ENCODE results near the gene WDR5. TPM values are rescaled to one million over a fixed set of nuclear protein-coding genes. Genes with fewer than 3 reads are reported as not detected.

WDR5 gene
- total and polyA plus RNA-seq, 10 of the 15 experiments (the other 5 are each of a cell fraction or from before 2014, with no cell fraction given) = 1.4 to 43.7 (median 33.2) TPM

DNA sequence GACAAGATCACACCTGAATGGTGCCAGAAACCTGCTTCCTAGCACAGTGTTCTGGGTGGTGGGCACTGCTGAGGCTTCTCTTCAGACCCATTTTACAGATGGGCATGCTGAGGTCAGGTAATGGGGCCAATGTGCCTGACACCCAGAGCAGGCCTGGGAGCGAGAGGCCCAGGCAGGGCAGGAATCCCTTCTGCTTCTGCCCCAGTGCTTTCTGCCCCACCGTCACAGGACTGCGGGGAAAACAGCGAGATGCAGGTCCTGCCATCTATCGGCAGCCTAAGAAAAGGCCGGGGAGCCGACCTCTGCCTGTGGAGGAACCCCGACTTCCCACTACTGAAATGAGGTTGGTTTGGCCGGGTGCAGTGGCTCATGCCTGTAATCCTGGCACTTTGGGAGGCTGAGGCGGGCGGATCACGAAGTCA is 51.2 kb downstream of the WDR5 start:
- 83% methylated on average over 12 of the region's 12 CpGs for WGBS (ENCODE audit: insufficient coverage, insufficient replicate concordance, low lambda C conversion rate, missing lambda C conversion rate)
- H3K27ac ChIP-seq (ENCODE audit: control insufficient read depth, insufficient read depth) = no peak overlapping the region
- in situ Hi-C loops (cut with MboI) = no loop called here
- ChIA-PET CTCF (no interaction called here), POLR2A (no interaction called here), SMC1A (ENCODE audit: uncharacterized antibody, unreplicated experiment) (interaction anchor here (0.9 kb wide), 2 partner anchors 14 to 351 kb away, joined by 3 read pairs; no protein-coding TSS in a partner anchor), RAD21 (ENCODE audit: unreplicated experiment) (interaction anchor here (2.0 kb wide), 1 partner anchor 204 kb away, joined by 5 read pairs; no protein-coding TSS in a partner anchor)
- H4K20me1 ChIP-seq (ENCODE audit: control insufficient read depth, insufficient read depth) = no peaks in the 10 kb centered on the region
- H3K9ac ChIP-seq (ENCODE audit: control insufficient read depth, insufficient read depth, low read length) = no peak overlapping the region
- no peak overlapping the region for H2AFZ ChIP-seq (ENCODE audit: control insufficient read depth, low read depth, low read length)
- H3K4me3 ChIP-seq = no peak overlapping the region
- DNase-seq (ENCODE audit: low read depth, low spot score) (no peak), FAIRE-seq (no peak), ATAC-seq (no peak)
- peaks cover 6% of the 10 kb centered on the region for H3K4me1 ChIP-seq (ENCODE audit: control insufficient read depth, insufficient read depth, low read length)
- H3K79me2 ChIP-seq (ENCODE audit: control insufficient read depth, insufficient read depth, low read length) = no peaks in the 10 kb centered on the region
- H3K27me3 ChIP-seq (replicated peaks in 1 of 2; ENCODE audit: control insufficient read depth in 2 of 2, insufficient read depth in 2 of 2, low read length in 1 of 2) = no peaks in the 10 kb centered on the region
- no peaks in the 10 kb centered on the region for H3K36me3 ChIP-seq (ENCODE audit: control insufficient read depth in 2 of 2, insufficient read depth in 2 of 2, low read length in 1 of 2)
- no peaks in the 10 kb centered on the region for H3K9me3 ChIP-seq (replicated peaks; ENCODE audit: control insufficient read depth, insufficient read depth, low read length)
- intact Hi-C loops (cut with micrococcal nuclease; ENCODE audit: unreplicated experiment) = no loop called here
- H3K4me2 ChIP-seq (ENCODE audit: control insufficient read depth, insufficient read depth) = no peak overlapping the region
- no TSS peak for BruUV-seq (replicated peaks)
- TF ChIP-seq ZSCAN29 (IDR thresholded peaks at IDR 0.05) (no peak), TBL1XR1 (IDR thresholded peaks at IDR 0.05; ENCODE audit: low read depth, low read length) (no peak), SUZ12 (IDR thresholded peaks at IDR 0.05; ENCODE audit: unreplicated experiment) (no peak), ZNF207 (IDR thresholded peaks at IDR 0.05; ENCODE audit: borderline replicate concordance) (no peak), SMAD5 (IDR thresholded peaks at IDR 0.05; ENCODE audit: low read depth) (no peak), RELA (IDR thresholded peaks at IDR 0.05; ENCODE audit: borderline replicate concordance, partially characterized antibody) (no peak), WRNIP1 (IDR thresholded peaks at IDR 0.05; ENCODE audit: borderline replicate concordance, low read depth, low read length) (no peak), YBX1 (IDR thresholded peaks at IDR 0.05) (no peak), EGR1 (IDR thresholded peaks at IDR 0.05; ENCODE audit: borderline replicate concordance in 1 of 2, low read depth in 2 of 2, low read length in 2 of 2) (no peak), ZNF687 (IDR thresholded peaks at IDR 0.05) (no peak)
- TF ChIP-seq, protein P1, sequence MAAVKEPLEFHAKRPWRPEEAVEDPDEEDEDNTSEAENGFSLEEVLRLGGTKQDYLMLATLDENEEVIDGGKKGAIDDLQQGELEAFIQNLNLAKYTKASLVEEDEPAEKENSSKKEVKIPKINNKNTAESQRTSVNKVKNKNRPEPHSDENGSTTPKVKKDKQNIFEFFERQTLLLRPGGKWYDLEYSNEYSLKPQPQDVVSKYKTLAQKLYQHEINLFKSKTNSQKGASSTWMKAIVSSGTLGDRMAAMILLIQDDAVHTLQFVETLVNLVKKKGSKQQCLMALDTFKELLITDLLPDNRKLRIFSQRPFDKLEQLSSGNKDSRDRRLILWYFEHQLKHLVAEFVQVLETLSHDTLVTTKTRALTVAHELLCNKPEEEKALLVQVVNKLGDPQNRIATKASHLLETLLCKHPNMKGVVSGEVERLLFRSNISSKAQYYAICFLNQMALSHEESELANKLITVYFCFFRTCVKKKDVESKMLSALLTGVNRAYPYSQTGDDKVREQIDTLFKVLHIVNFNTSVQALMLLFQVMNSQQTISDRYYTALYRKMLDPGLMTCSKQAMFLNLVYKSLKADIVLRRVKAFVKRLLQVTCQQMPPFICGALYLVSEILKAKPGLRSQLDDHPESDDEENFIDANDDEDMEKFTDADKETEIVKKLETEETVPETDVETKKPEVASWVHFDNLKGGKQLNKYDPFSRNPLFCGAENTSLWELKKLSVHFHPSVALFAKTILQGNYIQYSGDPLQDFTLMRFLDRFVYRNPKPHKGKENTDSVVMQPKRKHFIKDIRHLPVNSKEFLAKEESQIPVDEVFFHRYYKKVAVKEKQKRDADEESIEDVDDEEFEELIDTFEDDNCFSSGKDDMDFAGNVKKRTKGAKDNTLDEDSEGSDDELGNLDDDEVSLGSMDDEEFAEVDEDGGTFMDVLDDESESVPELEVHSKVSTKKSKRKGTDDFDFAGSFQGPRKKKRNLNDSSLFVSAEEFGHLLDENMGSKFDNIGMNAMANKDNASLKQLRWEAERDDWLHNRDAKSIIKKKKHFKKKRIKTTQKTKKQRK (IDR thresholded peaks at IDR 0.05; ENCODE audit: low read depth, low read length) = no peak
- TF ChIP-seq, protein P2, sequence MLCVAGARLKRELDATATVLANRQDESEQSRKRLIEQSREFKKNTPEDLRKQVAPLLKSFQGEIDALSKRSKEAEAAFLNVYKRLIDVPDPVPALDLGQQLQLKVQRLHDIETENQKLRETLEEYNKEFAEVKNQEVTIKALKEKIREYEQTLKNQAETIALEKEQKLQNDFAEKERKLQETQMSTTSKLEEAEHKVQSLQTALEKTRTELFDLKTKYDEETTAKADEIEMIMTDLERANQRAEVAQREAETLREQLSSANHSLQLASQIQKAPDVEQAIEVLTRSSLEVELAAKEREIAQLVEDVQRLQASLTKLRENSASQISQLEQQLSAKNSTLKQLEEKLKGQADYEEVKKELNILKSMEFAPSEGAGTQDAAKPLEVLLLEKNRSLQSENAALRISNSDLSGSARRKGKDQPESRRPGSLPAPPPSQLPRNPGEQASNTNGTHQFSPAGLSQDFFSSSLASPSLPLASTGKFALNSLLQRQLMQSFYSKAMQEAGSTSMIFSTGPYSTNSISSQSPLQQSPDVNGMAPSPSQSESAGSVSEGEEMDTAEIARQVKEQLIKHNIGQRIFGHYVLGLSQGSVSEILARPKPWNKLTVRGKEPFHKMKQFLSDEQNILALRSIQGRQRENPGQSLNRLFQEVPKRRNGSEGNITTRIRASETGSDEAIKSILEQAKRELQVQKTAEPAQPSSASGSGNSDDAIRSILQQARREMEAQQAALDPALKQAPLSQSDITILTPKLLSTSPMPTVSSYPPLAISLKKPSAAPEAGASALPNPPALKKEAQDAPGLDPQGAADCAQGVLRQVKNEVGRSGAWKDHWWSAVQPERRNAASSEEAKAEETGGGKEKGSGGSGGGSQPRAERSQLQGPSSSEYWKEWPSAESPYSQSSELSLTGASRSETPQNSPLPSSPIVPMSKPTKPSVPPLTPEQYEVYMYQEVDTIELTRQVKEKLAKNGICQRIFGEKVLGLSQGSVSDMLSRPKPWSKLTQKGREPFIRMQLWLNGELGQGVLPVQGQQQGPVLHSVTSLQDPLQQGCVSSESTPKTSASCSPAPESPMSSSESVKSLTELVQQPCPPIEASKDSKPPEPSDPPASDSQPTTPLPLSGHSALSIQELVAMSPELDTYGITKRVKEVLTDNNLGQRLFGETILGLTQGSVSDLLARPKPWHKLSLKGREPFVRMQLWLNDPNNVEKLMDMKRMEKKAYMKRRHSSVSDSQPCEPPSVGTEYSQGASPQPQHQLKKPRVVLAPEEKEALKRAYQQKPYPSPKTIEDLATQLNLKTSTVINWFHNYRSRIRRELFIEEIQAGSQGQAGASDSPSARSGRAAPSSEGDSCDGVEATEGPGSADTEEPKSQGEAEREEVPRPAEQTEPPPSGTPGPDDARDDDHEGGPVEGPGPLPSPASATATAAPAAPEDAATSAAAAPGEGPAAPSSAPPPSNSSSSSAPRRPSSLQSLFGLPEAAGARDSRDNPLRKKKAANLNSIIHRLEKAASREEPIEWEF (IDR thresholded peaks at IDR 0.05; ENCODE audit: insufficient replicate concordance, low read depth, low read length) = no peak

Measured in GM12878 (cell line).